Thyroid gland (tissue), 4 donors: ENCODE results near the gene ZBTB16. TPM values are rescaled to one million over a fixed set of nuclear protein-coding genes. Genes with fewer than 3 reads are reported as not detected.
A peak's percentile ranks its signal among the peaks of the same experiment; 100 is the strongest.

Source experiments
- DNase-seq, 2 donors: peaks; one replicate each; pipeline ENCODE4 v3.0.0-alpha.2; 2019
- H3K27ac ChIP-seq, 3 donors: fragments of 200-600 bp; sonication (generic); 1 replicate in 2 of 3; 2 replicates in 1 of 3; pipeline ENCODE4 v1.5.1; 2016 to 2019; ENCODE audit warnings: mild to moderate bottlenecking in 1 of 3, moderate library complexity in 1 of 3
- H3K27me3 ChIP-seq: fragments of 200-600 bp; sonication (generic); one replicate; pipeline ENCODE4 v1.5.1; 2019
- H3K36me3 ChIP-seq, 2 donors: fragments of 200-600 bp; sonication (generic); one replicate each; pipeline ENCODE4 v1.5.1; 2016 to 2019
- H3K4me1 ChIP-seq, 2 donors: fragments of 200-600 bp; sonication (generic); one replicate each; pipeline ENCODE4 v1.5.1; 2017 to 2019
- H3K4me3 ChIP-seq, 3 donors: fragments of 200-600 bp; sonication (generic); replicated peaks in 1 of 3; 1 replicate in 2 of 3; 2 replicates in 1 of 3; pipeline ENCODE4 v1.5.1; 2016; ENCODE audit warnings: mild to moderate bottlenecking in 1 of 3
- H3K9me3 ChIP-seq: fragments of 200-600 bp; sonication (generic); one replicate; pipeline ENCODE4 v1.5.1; 2017
- POLR2A ChIP-seq, 2 donors: fragments of 450-650 bp; IDR thresholded peaks; one replicate each; pipeline ENCODE4 v1.6.1; 2017; ENCODE audit warnings: antibody characterized with exemption in 2 of 2, mild to moderate bottlenecking in 2 of 2, moderate library complexity in 1 of 2
- WGBS, 2 donors: methylation state at CpG; one replicate each; pipeline ENCODE4 v1.1.5; 2017; 5-methylcytosine and 5-hydroxymethylcytosine counted together
- intact Hi-C: fragments of 100-400 bp; cut with DNase I; formaldehyde crosslinking; loops from one replicate; pipeline ENCODE4 v1.15.1; 2023
- total RNA-seq, 4 donors: library from RNA; depleted of rRNA; stranded (reverse); fragments of >200 nt; gene quantifications; one replicate each; pipeline ENCODE4 v1.2.3, GENCODE V29; 2016
- TF ChIP-seq, protein P1 (sequence below), 6 experiments: fragments of 200-600 bp in 3 of 6; fragments of 450-650 bp in 3 of 6; sonication (generic) in 3 of 6; IDR thresholded peaks; one replicate each; pipeline ENCODE4 v1.5.1; 2016 to 2019; ENCODE audit warnings: antibody characterized with exemption in 6 of 6, mild to moderate bottlenecking in 2 of 6, inconsistent platforms in 1 of 6, moderate library complexity in 1 of 6

Gene ZBTB16
- total RNA-seq, 4 donors from 2014 or later, result 157 to 385 (median 177) TPM

DNA sequence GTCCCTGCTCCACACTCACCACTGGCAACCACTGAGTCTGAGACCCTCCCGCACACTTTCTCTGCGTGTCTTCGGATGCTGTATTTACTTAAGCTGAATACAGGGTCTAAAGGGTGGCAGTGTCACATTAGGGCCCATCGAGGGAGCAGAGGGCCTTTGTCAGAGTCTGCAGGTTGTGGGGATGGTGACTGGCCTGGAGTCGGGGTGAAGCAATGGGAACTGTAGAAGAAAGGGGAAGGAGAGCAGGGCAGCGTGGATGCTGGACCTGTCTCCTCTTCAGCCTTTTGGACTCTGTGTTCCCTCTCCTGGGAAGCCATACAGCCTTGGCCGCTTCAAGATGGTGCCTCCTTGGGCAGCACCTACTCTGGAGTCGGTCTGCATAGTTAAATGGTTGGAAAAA is 61.1 kb downstream of the ZBTB16 start:
- Histone ChIP-seq H3K27ac (peak overlapping the region; percentile 73 to 91 (median 74)), H3K9me3 (no peaks in the 10 kb centered on the region), H3K4me1 (peaks cover 98% of the 10 kb centered on the region in 2 donors), H3K27me3 (no peaks in the 10 kb centered on the region), H3K4me3 (no peak overlapping the region), H3K36me3 (peaks cover 0 to 1% of the 10 kb centered on the region in 2 donors)
- TF ChIP-seq, protein P1, sequence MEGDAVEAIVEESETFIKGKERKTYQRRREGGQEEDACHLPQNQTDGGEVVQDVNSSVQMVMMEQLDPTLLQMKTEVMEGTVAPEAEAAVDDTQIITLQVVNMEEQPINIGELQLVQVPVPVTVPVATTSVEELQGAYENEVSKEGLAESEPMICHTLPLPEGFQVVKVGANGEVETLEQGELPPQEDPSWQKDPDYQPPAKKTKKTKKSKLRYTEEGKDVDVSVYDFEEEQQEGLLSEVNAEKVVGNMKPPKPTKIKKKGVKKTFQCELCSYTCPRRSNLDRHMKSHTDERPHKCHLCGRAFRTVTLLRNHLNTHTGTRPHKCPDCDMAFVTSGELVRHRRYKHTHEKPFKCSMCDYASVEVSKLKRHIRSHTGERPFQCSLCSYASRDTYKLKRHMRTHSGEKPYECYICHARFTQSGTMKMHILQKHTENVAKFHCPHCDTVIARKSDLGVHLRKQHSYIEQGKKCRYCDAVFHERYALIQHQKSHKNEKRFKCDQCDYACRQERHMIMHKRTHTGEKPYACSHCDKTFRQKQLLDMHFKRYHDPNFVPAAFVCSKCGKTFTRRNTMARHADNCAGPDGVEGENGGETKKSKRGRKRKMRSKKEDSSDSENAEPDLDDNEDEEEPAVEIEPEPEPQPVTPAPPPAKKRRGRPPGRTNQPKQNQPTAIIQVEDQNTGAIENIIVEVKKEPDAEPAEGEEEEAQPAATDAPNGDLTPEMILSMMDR (IDR thresholded peaks at IDR 0.05), result no peak
- TF ChIP-seq POLR2A (IDR thresholded peaks at IDR 0.05), result no peak
- WGBS, 2 donors, result 95 to 98% methylated on average over 8 of the region's 8 CpGs
- intact Hi-C loops, result no loop called here
- no peak for DNase-seq

DNA sequence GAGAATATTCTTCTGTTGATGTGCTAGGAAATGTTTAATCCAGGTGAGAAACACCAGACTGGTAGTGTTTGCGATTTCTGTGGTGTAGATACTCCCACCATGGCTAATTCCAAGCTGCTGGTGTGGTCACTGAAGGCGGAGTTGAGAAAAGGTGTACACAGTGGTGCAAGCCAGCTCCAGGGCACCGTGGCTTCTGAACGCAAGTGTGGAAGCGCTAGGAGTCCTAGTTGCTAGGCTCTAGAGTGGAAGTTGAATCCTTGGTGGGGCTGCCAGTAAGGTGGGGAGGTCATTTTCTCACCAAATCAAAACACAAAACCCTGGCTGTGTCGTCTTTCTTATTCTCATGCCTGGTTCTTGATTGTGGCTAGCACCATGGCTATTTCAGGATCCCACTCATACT is 61.6 kb downstream of the ZBTB16 start:
- peaks cover 98% of the 10 kb centered on the region in 2 donors for H3K4me1 ChIP-seq

DNA sequence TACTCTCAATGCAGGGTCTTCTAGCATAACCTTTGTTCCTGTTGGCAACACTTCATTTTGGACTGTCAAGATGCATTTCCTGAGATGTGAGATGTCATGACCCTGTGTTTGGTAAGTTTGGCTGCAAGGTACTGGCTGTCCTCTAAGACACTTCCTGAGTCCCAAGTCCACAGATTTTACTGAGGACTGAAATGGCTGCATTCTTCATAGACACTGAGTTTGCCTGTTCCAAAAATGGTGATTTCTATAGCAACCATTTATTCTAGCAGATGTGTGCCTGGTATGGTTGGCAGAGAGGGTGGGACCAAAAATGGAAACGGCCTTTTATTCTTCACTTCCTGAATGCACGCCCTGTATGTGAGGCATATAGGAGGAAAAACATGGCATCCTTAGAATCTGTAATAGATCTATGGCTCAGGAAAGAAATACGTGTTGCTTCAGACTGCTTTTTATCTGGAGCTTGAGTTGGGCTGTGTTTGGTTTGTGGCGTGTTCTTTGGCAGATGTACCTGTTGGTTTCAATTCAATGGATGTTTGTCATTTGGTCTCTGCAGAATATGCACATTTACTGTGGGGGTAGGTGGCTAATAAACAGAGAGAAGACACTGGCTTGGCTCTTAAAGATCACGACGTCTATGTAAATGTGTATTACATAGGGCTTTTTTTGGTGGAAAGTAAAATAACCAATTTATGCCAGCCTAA is 62.4 kb downstream of the ZBTB16 start:
- DNase-seq, result peak; percentile 52 to 60
- H3K9me3 ChIP-seq, result no peaks in the 10 kb centered on the region
- peak overlapping the region; percentile 73 to 91 (median 74) for H3K27ac ChIP-seq
- H3K4me3 ChIP-seq, result no peak overlapping the region
- H3K36me3 ChIP-seq, result peaks cover 11 to 12% of the 10 kb centered on the region in 2 donors
- H3K4me1 ChIP-seq, result peaks cover 97 to 98% of the 10 kb centered on the region in 2 donors
- intact Hi-C loops, result no loop called here
- TF ChIP-seq, protein P1 (IDR thresholded peaks at IDR 0.05), result no peak
- peak in 1 of 2 donors; percentile 19 for TF ChIP-seq POLR2A (IDR thresholded peaks at IDR 0.05)
- no peaks in the 10 kb centered on the region for H3K27me3 ChIP-seq
- 19 to 28% methylated on average over 6 of the region's 6 CpGs for WGBS, 2 donors

More for the DNA sequence above, 61.6 kb downstream of the ZBTB16 start:
- H3K36me3 ChIP-seq, result peaks cover 4 to 7% of the 10 kb centered on the region in 2 donors
- TF ChIP-seq POLR2A (IDR thresholded peaks at IDR 0.05), result no peak
- TF ChIP-seq, protein P1 (IDR thresholded peaks at IDR 0.05), result no peak
- no peak for DNase-seq
- WGBS, 2 donors, result 90 to 97% methylated on average over 6 of the region's 6 CpGs
- H3K27me3 ChIP-seq, result no peaks in the 10 kb centered on the region
- H3K9me3 ChIP-seq, result no peaks in the 10 kb centered on the region
- peak overlapping the region; percentile 73 to 91 (median 74) for H3K27ac ChIP-seq
- intact Hi-C loops, result no loop called here
- H3K4me3 ChIP-seq, result no peak overlapping the region

DNA sequence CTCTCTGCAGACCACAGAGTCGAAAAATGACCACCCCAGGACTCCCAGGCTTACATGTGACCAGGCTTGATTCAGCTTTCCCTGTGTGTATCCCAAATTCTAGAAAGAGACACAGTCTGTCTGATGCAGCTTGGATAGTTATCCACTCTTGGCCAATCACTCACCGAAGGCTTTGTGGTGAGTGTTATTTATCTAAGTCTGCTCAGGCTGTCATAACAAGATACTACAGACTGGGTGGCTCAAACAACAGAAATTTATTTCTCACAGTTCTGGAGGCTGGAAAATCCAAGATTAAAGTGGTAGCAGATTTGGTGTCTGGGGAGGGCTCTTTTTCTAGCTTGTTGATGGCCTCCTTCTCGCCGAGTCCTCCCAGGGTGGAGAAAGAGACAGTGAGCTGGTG is 63.2 kb downstream of the ZBTB16 start:
- DNase-seq, result no peak
- intact Hi-C loops, result no loop called here
- Histone ChIP-seq H3K4me3 (no peak overlapping the region), H3K36me3 (peaks cover 17 to 19% of the 10 kb centered on the region in 2 donors), H3K27ac (peak overlapping the region; percentile 73 to 91 (median 74)), H3K27me3 (no peaks in the 10 kb centered on the region), H3K9me3 (no peaks in the 10 kb centered on the region), H3K4me1 (peaks cover 97 to 98% of the 10 kb centered on the region in 2 donors)
- 36 to 50% methylated on average over 4 of the region's 4 CpGs for WGBS, 2 donors
- TF ChIP-seq POLR2A (IDR thresholded peaks at IDR 0.05), result no peak
- TF ChIP-seq, protein P1 (IDR thresholded peaks at IDR 0.05), result no peak

DNA sequence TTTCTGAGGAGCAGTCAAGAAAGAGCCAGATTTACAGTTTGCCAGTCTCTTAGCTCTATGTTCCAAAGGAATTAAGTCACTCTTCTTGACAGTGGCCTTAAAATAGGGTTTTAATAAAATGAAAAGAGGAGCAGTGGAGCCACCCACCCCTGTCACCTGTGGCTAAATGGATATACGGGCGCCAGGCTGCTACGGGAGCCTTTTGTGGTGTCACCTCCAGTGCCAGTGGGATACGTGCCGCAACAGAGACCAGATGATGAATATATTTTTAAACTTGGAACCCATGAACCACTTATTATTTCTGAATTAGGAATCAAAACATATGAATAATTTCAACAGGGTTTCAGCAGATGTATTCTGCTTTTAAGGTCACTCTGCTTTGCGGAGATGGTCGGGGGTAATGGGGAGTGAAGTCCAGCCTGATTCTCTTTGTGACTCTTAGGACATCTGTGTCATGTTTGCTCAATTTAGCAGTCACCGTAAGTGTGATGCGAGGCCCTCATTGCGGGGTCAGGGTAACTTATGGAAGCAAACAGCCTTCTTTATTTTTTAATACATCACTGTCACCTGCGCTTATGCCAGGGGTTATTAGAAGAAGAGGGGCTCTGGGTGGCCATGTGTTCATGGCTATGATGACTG is 64.3 kb downstream of the ZBTB16 start:
- intact Hi-C loops, result no loop called here
- DNase-seq, result no peak
- Histone ChIP-seq H3K36me3 (peaks cover 17 to 19% of the 10 kb centered on the region in 2 donors), H3K27me3 (no peaks in the 10 kb centered on the region), H3K4me1 (peaks cover 98% of the 10 kb centered on the region in 2 donors), H3K9me3 (no peaks in the 10 kb centered on the region), H3K4me3 (no peak overlapping the region), H3K27ac (peak overlapping the region; percentile 73 to 91 (median 74))
- TF ChIP-seq POLR2A (IDR thresholded peaks at IDR 0.05), result no peak
- TF ChIP-seq, protein P1 (IDR thresholded peaks at IDR 0.05), result no peak
- 93 to 97% methylated on average over 11 of the region's 11 CpGs for WGBS, 2 donors
